OCI-LY1 (cell line): ENCODE results near the gene GDF15.

Experiments
- CTCF ChIP-seq: fragments of 200-600 bp; sonication (generic), shearing (Covaris generic); IDR thresholded peaks from 2 replicates; pipeline ENCODE4 v1.5.1; 2017; ENCODE audit warnings: mild to moderate bottlenecking, antibody characterized with exemption, low read length, moderate library complexity, mixed read lengths
- EZH2 ChIP-seq: fragments of 200-600 bp; sonication (generic), shearing (Covaris generic); IDR thresholded peaks from 2 replicates; pipeline ENCODE4 v1.8.0; 2017; ENCODE audit warnings: borderline replicate concordance, mixed run types, mild to moderate bottlenecking, antibody characterized with exemption, low read length, moderate library complexity, mixed read lengths

DNA sequence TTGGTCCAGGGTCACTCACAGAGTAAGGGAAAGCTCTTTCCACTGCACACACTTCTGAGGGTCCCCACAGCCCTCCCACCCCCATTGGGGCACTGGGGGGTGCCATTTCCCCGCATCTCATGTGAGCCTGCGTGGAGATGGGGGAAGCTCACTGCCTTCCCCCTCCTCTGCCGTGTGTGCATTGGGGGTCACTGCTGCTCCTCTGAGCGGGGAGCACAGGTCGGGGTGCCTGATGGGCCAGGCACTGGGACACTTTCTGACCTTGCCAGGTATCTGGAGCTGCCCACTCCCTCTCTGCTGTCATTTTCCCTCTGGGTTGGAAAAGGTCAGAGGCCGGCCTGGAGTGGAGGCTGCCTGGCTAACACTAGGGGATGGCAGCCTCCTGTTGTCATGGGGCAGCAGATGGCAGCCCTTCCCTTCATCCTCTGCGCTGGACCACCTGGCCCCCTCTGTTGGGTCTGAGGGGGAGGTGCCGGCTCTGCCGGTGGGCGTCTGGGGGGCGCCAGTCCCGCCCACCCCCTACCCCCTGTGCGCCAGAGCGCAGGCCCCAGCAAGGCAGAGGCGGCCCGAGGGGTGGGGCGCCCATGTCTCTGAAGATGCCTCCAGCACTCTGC, 42.3 kb downstream of the GDF15 start:
- TF ChIP-seq EZH2 = no peak
- TF ChIP-seq CTCF = no peak
